KMS-11 (cell line): ENCODE measurements around the gene PCSK1N.

ENCODE experiments used
- H2AFZ ChIP-seq: fragments of 200-600 bp; sonication (generic); 2 replicates; pipeline ENCODE4 v1.6.1; 2016; ENCODE audit warnings: antibody characterized with exemption, mixed run types, low read depth
- H3K27ac ChIP-seq: fragments of 200-600 bp; sonication (generic); 2 replicates; pipeline ENCODE4 v1.6.1; 2016; ENCODE audit warnings: mild to moderate bottlenecking, mixed run types
- H3K27me3 ChIP-seq: fragments of 200-600 bp; sonication (generic); 2 replicates; pipeline ENCODE4 v1.6.1; 2017; ENCODE audit warnings: mild to moderate bottlenecking, low read depth, mixed run types, moderate library complexity; ENCODE audit not compliant: insufficient read depth
- H3K36me3 ChIP-seq: fragments of 200-600 bp; sonication (generic); 2 replicates; pipeline ENCODE4 v1.6.1; 2017; ENCODE audit warnings: mild to moderate bottlenecking, mixed run types; ENCODE audit not compliant: insufficient read depth
- H3K4me1 ChIP-seq: fragments of 200-600 bp; sonication (generic); 2 replicates; pipeline ENCODE4 v1.6.1; 2016; ENCODE audit warnings: mild to moderate bottlenecking, low read depth, mixed run types; ENCODE audit not compliant: poor library complexity, severe bottlenecking
- H3K4me2 ChIP-seq: fragments of 200-600 bp; sonication (generic); 2 replicates; pipeline ENCODE4 v1.7.0; 2016; ENCODE audit warnings: mild to moderate bottlenecking, mixed run types
- H3K4me3 ChIP-seq: fragments of 200-600 bp; sonication (generic); IDR thresholded peaks from 2 replicates; pipeline ENCODE4 v1.6.1; 2017; ENCODE audit warnings: low read depth, low read length, mixed read lengths; ENCODE audit not compliant: insufficient read depth
- H3K79me2 ChIP-seq: fragments of 200-600 bp; sonication (generic); 2 replicates; pipeline ENCODE4 v1.6.1; 2016; ENCODE audit warnings: low read depth, mixed run types; ENCODE audit not compliant: insufficient read depth
- H3K9ac ChIP-seq: fragments of 200-600 bp; sonication (generic); 2 replicates; pipeline ENCODE4 v1.6.1; 2016; ENCODE audit warnings: mild to moderate bottlenecking, mixed run types
- H4K20me1 ChIP-seq: fragments of 200-600 bp; sonication (generic); 2 replicates; pipeline ENCODE4 v1.6.1; 2016; ENCODE audit warnings: mild to moderate bottlenecking, mixed run types; ENCODE audit not compliant: insufficient read depth
- CTCF ChIP-seq: fragments of 200-600 bp; sonication (generic); conservative IDR thresholded peaks from 2 replicates; pipeline ENCODE4 v1.6.1; 2017; ENCODE audit warnings: low read depth, mild to moderate bottlenecking, antibody characterized with exemption, low read length, moderate library complexity, mixed read lengths

The PCSK1N gene

GRCh38 chrX:48818098-48818497 lies 17.3 kb downstream of the PCSK1N start:
- no peak for TF ChIP-seq CTCF
- no peak overlapping the region for H3K9ac ChIP-seq
- H3K4me3 ChIP-seq = no peak overlapping the region
- no peak overlapping the region for H3K4me2 ChIP-seq
- no peaks in the 10 kb centered on the region for H3K4me1 ChIP-seq
- H3K79me2 ChIP-seq = no peaks in the 10 kb centered on the region
- H3K27me3 ChIP-seq = no peaks in the 10 kb centered on the region
- H2AFZ ChIP-seq = no peak overlapping the region
- H4K20me1 ChIP-seq = no peaks in the 10 kb centered on the region
- no peaks in the 10 kb centered on the region for H3K36me3 ChIP-seq
- no peak overlapping the region for H3K27ac ChIP-seq

- Histone ChIP-seq H3K27me3 (no peaks in the 10 kb centered on the region), H3K4me2 (no peak overlapping the region), H4K20me1 (no peaks in the 10 kb centered on the region), H2AFZ (no peak overlapping the region), H3K27ac (no peak overlapping the region), H3K9ac (no peak overlapping the region), H3K4me1 (no peaks in the 10 kb centered on the region), H3K4me3 (no peak overlapping the region), H3K79me2 (no peaks in the 10 kb centered on the region), H3K36me3 (no peaks in the 10 kb centered on the region)
- TF ChIP-seq CTCF = no peak
Observed at GRCh38 chrX:48816014-48816810, 19.2 kb downstream of the PCSK1N start.

GRCh38 chrX:48815266-48815665 lies 20.1 kb downstream of the PCSK1N start:
- no peaks in the 10 kb centered on the region for H3K4me1 ChIP-seq
- no peak overlapping the region for H3K4me2 ChIP-seq
- no peak overlapping the region for H3K4me3 ChIP-seq
- no peaks in the 10 kb centered on the region for H3K27me3 ChIP-seq
- H3K79me2 ChIP-seq = no peaks in the 10 kb centered on the region
- no peaks in the 10 kb centered on the region for H3K36me3 ChIP-seq
- H2AFZ ChIP-seq = no peak overlapping the region
- no peaks in the 10 kb centered on the region for H4K20me1 ChIP-seq
- no peak overlapping the region for H3K27ac ChIP-seq
- TF ChIP-seq CTCF = no peak
- H3K9ac ChIP-seq = no peak overlapping the region

- Histone ChIP-seq H3K4me3 (no peak overlapping the region), H2AFZ (no peak overlapping the region), H3K9ac (no peak overlapping the region), H3K36me3 (no peaks in the 10 kb centered on the region), H3K79me2 (no peaks in the 10 kb centered on the region), H3K27ac (no peak overlapping the region), H4K20me1 (no peaks in the 10 kb centered on the region), H3K4me2 (no peak overlapping the region), H3K27me3 (no peaks in the 10 kb centered on the region), H3K4me1 (no peaks in the 10 kb centered on the region)
- TF ChIP-seq CTCF = no peak
Observed at GRCh38 chrX:48814722-48815121, 20.7 kb downstream of the PCSK1N start.
